Keratinocyte (primary cell): ENCODE results near the gene GDNF. TPM values are rescaled to one million over a fixed set of nuclear protein-coding genes. Genes with fewer than 3 reads are reported as not detected.

Experiments
- DNase-seq: peaks from one replicate; pipeline ENCODE4 v3.0.0-alpha.2; 2011; ENCODE audit warnings: low read depth, missing footprints, low spot score
- FAIRE-seq: peaks from 2 replicates; lab custom pipeline; 2011; peaks lifted over from hg19 to GRCh38; lab: Jason Lieb, UNC
- H2AFZ ChIP-seq: 2 replicates; pipeline ENCODE4 v1.6.0; 2012; ENCODE audit warnings: low read length, control low read depth, inconsistent platforms; ENCODE audit not compliant: control insufficient read depth
- H3K27ac ChIP-seq: 2 replicates; pipeline ENCODE4 v1.5.1; 2011; ENCODE audit warnings: low read length; ENCODE audit not compliant: control insufficient read depth, insufficient read depth
- H3K27me3 ChIP-seq: 3 replicates; pipeline ENCODE4 v1.6.0; 2011; ENCODE audit warnings: low read length; ENCODE audit not compliant: control insufficient read depth, insufficient read depth; ENCODE audit errors: extremely low read depth
- H3K36me3 ChIP-seq, 2 experiments: 2 replicates in 1 of 2; 3 replicates in 1 of 2; pipeline ENCODE4 v1.5.1; 2011; ENCODE audit warnings: low read length in 2 of 2, mild to moderate bottlenecking in 1 of 2; ENCODE audit not compliant: control insufficient read depth in 2 of 2, insufficient read depth in 2 of 2; ENCODE audit errors: extremely low read depth in 1 of 2
- H3K4me1 ChIP-seq: 3 replicates; pipeline ENCODE4 v1.5.1; 2011; ENCODE audit warnings: low read length; ENCODE audit not compliant: control insufficient read depth, insufficient read depth; ENCODE audit errors: extremely low read depth
- H3K4me2 ChIP-seq: 3 replicates; pipeline ENCODE4 v1.6.0; 2011; ENCODE audit warnings: low read depth, low read length; ENCODE audit not compliant: control insufficient read depth, insufficient read depth; ENCODE audit errors: extremely low read depth
- H3K4me3 ChIP-seq, 3 experiments: fragments of 200-600 bp in 1 of 3; sonication (generic) in 1 of 3; 2 replicates in 2 of 3; 3 replicates in 1 of 3; pipeline ENCODE4 v1.5.1; 2011 to 2016; ENCODE audit warnings: low read length in 3 of 3, mild to moderate bottlenecking in 3 of 3, control low read depth in 2 of 3, inconsistent platforms in 1 of 3, low read depth in 1 of 3, mixed read lengths in 1 of 3, mixed run types in 1 of 3, moderate library complexity in 1 of 3; ENCODE audit not compliant: control insufficient read depth in 2 of 3, insufficient read depth in 2 of 3; ENCODE audit errors: extremely low read depth in 1 of 3
- H3K79me2 ChIP-seq: 2 replicates; pipeline ENCODE4 v1.6.0; 2012; ENCODE audit warnings: low read length; ENCODE audit not compliant: control insufficient read depth, insufficient read depth
- H3K9ac ChIP-seq: 3 replicates; pipeline ENCODE4 v1.6.0; 2011; ENCODE audit warnings: low read length; ENCODE audit not compliant: control insufficient read depth, insufficient read depth; ENCODE audit errors: extremely low read depth
- H3K9me1 ChIP-seq: 3 replicates; pipeline ENCODE4 v1.6.0; 2011; ENCODE audit warnings: low read length; ENCODE audit not compliant: control insufficient read depth, insufficient read depth; ENCODE audit errors: extremely low read depth
- H3K9me3 ChIP-seq: 2 replicates; pipeline ENCODE4 v1.5.1; 2012; ENCODE audit warnings: low read depth, low read length; ENCODE audit not compliant: control insufficient read depth
- H4K20me1 ChIP-seq: 3 replicates; pipeline ENCODE4 v1.6.0; 2011; ENCODE audit warnings: low read length; ENCODE audit not compliant: control insufficient read depth, insufficient read depth; ENCODE audit errors: extremely low read depth
- EZH2 ChIP-seq: IDR thresholded peaks from one replicate; pipeline ENCODE4 v1.6.1; 2012; ENCODE audit warnings: inconsistent platforms, mild to moderate bottlenecking, low read length, moderate library complexity
- dilution Hi-C: fragments of 300-500 bp; cut with MboI; formaldehyde crosslinking; loops from one replicate; pipeline ENCODE4 v1.7.0; 2020; ENCODE audit warnings: low sequenced_read_pairs; ENCODE audit not compliant: extremely low pct_ligation_motif_present
- polyA plus RNA-seq, 5 experiments: library from polyadenylated mRNA; depleted of rRNA in 3 of 5; stranded (reverse) in 3 of 5; stranded (forward) in 1 of 5; unstranded in 1 of 5; fragments of >200 nt; gene quantifications; 1 replicate in 1 of 5; 2 replicates in 3 of 5; 3 replicates in 1 of 5; pipeline versions ENCODE4 v1.2.1 to v1.2.3, GENCODE V29; 2011 to 2012; ENCODE audit warnings: missing spikeins in 2 of 5, low read depth in 1 of 5, low replicate concordance in 1 of 5
- TF ChIP-seq, protein P1 (sequence below), 3 experiments: IDR thresholded peaks in 1 of 3; conservative IDR thresholded peaks in 1 of 3; optimal IDR thresholded peaks in 1 of 3; 2 replicates in 2 of 3; 3 replicates in 1 of 3; pipeline versions ENCODE3 to v1.5.1; 2011; ENCODE audit warnings: low read length in 3 of 3, mild to moderate bottlenecking in 3 of 3, moderate library complexity in 2 of 3, control low read depth in 1 of 3, inconsistent platforms in 1 of 3; ENCODE audit not compliant: insufficient read depth in 2 of 3; ENCODE audit errors: extremely low read depth in 1 of 3

The GDNF gene
- polyA plus RNA-seq, 1 donor (not counting 4 experiments of a cell fraction or from before 2014, with no cell fraction given): 2.4 TPM

DNA sequence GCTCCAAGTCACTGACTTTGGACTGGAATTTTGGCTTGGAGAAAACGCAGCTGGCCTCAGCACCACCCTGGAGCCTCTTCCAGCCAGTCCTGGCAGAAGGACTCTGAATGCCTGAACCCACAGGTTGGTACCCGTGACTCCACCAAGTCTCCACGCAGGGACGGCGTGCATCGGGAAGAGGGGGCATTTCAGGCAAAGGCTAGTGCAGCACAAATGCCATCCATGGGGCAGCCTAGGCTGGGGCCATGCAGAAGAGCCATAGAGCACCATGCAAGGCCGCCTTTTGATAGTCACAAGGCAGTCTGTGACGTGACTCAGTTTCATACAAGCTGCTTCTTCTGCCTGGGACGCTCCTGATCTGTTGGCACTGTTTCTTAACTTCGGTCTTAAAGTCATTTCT, 28.0 kb downstream of the GDNF start:
- TF ChIP-seq, protein P1, sequence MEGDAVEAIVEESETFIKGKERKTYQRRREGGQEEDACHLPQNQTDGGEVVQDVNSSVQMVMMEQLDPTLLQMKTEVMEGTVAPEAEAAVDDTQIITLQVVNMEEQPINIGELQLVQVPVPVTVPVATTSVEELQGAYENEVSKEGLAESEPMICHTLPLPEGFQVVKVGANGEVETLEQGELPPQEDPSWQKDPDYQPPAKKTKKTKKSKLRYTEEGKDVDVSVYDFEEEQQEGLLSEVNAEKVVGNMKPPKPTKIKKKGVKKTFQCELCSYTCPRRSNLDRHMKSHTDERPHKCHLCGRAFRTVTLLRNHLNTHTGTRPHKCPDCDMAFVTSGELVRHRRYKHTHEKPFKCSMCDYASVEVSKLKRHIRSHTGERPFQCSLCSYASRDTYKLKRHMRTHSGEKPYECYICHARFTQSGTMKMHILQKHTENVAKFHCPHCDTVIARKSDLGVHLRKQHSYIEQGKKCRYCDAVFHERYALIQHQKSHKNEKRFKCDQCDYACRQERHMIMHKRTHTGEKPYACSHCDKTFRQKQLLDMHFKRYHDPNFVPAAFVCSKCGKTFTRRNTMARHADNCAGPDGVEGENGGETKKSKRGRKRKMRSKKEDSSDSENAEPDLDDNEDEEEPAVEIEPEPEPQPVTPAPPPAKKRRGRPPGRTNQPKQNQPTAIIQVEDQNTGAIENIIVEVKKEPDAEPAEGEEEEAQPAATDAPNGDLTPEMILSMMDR (optimal IDR thresholded peaks at IDR 0.05 in 1 of 3, IDR thresholded peaks at IDR 0.05 in 1 of 3, conservative IDR thresholded peaks at IDR 0.05 in 1 of 3; ENCODE audit: extremely low read depth in 1 of 3, insufficient read depth in 2 of 3, low read length in 3 of 3): no peak
- TF ChIP-seq EZH2: no peak

DNA sequence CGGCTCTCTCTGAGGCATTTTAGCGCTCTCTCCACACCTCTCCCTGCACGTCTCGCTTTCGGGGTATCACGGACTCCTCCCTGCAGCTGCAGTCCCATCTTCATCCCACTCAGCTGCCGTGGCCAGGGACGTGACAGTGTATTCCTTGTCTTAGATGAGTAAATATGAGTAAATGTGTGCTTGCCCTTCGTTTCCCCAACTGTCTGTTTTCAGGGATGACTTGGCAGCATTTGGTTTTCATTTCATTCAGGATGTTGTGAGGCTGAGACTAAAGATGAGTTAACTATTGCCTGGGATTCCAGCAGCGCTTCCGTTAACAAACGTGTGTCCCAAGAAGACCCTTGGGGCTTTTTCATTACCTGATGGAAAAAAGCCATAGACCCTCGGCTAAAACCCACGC, 29.5 kb downstream of the GDNF start:
- no peak for FAIRE-seq
- DNase-seq: no peak
- TF ChIP-seq EZH2: no peak
- TF ChIP-seq, protein P1 (optimal IDR thresholded peaks at IDR 0.05 in 1 of 3, IDR thresholded peaks at IDR 0.05 in 1 of 3, conservative IDR thresholded peaks at IDR 0.05 in 1 of 3; ENCODE audit: extremely low read depth in 1 of 3, insufficient read depth in 2 of 3, low read length in 3 of 3): no peak
- H3K4me1 ChIP-seq: peaks cover 6% of the 10 kb centered on the region
- peaks cover 0 to 4% of the 10 kb centered on the region in 2 experiments for H3K36me3 ChIP-seq
- H3K9me1 ChIP-seq: no peaks in the 10 kb centered on the region
- no peaks in the 10 kb centered on the region for H3K79me2 ChIP-seq
- no peak overlapping the region for H3K9ac ChIP-seq
- H3K27me3 ChIP-seq: peaks cover 1% of the 10 kb centered on the region
- no peaks in the 10 kb centered on the region for H3K9me3 ChIP-seq
- H4K20me1 ChIP-seq: no peaks in the 10 kb centered on the region
- no peak overlapping the region for H3K4me2 ChIP-seq
- no peak overlapping the region for H3K27ac ChIP-seq
- H3K4me3 ChIP-seq: no peak overlapping the region
- dilution Hi-C loops: no loop called here
- no peak overlapping the region for H2AFZ ChIP-seq

More for the DNA sequence above, 28.0 kb downstream of the GDNF start:
- Histone ChIP-seq H3K79me2 (no peaks in the 10 kb centered on the region), H3K27me3 (no peaks in the 10 kb centered on the region), H3K4me2 (no peak overlapping the region), H4K20me1 (no peaks in the 10 kb centered on the region), H3K36me3 (peaks cover 0 to 8% of the 10 kb centered on the region in 2 experiments), H3K4me1 (peaks cover 12% of the 10 kb centered on the region), H3K9me1 (no peaks in the 10 kb centered on the region), H3K4me3 (no peak overlapping the region), H3K9ac (no peak overlapping the region), H3K27ac (no peak overlapping the region), H2AFZ (no peak overlapping the region), H3K9me3 (no peaks in the 10 kb centered on the region)
- FAIRE-seq: no peak
- no peak for DNase-seq
- dilution Hi-C loops: no loop called here
